ENCODE results near the gene NFATC3.

- TF ChIP-seq, protein P1, sequence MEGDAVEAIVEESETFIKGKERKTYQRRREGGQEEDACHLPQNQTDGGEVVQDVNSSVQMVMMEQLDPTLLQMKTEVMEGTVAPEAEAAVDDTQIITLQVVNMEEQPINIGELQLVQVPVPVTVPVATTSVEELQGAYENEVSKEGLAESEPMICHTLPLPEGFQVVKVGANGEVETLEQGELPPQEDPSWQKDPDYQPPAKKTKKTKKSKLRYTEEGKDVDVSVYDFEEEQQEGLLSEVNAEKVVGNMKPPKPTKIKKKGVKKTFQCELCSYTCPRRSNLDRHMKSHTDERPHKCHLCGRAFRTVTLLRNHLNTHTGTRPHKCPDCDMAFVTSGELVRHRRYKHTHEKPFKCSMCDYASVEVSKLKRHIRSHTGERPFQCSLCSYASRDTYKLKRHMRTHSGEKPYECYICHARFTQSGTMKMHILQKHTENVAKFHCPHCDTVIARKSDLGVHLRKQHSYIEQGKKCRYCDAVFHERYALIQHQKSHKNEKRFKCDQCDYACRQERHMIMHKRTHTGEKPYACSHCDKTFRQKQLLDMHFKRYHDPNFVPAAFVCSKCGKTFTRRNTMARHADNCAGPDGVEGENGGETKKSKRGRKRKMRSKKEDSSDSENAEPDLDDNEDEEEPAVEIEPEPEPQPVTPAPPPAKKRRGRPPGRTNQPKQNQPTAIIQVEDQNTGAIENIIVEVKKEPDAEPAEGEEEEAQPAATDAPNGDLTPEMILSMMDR (conservative IDR thresholded peaks at IDR 0.05): no peak
- TF ChIP-seq EZH2 (IDR thresholded peaks at IDR 0.05; ENCODE audit: low read depth): no peak
Measured at GRCh38 chr16:68230956-68231355, 145.8 kb downstream of the NFATC3 start.

Measured in PC-9 (cell line).